Left lung (tissue), 10 donors: ENCODE results near the gene SLC16A12. TPM values are rescaled to one million over a fixed set of nuclear protein-coding genes. Genes with fewer than 3 reads are reported as not detected.

Source experiments
- ATAC-seq: fragments of 200-7000 bp; cut with Tn5 transposase; one replicate; pipeline ENCODE4 v1.9.1; 2020; ENCODE audit warnings: moderate library complexity
- DNase-seq, 4 donors: peaks; one replicate each; pipeline ENCODE4 v3.0.0-alpha.2; 2013 to 2020
- H3K27ac ChIP-seq, 2 donors: fragments of 200-600 bp; sonication (generic) in 1 of 2; one replicate each; pipeline versions ENCODE4 v1.5.0 to v1.8.0; 2020 to 2021
- H3K27me3 ChIP-seq, 2 donors: fragments of 200-600 bp; sonication (generic) in 1 of 2; one replicate each; pipeline versions ENCODE4 v1.5.0 to v1.8.0; 2020 to 2021
- H3K36me3 ChIP-seq, 2 donors: fragments of 200-600 bp; sonication (generic) in 1 of 2; one replicate each; pipeline versions ENCODE4 v1.5.0 to v1.8.0; 2020 to 2021
- H3K4me1 ChIP-seq, 2 donors: fragments of 200-600 bp; one replicate each; pipeline ENCODE4 v1.8.0; 2021
- H3K4me3 ChIP-seq, 2 donors: fragments of 200-600 bp; sonication (generic) in 1 of 2; one replicate each; pipeline versions ENCODE4 v1.5.0 to v1.8.0; 2020 to 2021; ENCODE audit warnings: mild to moderate bottlenecking in 1 of 2
- H3K9me3 ChIP-seq, 2 donors: fragments of 200-600 bp; sonication (generic) in 1 of 2; one replicate each; pipeline versions ENCODE4 v1.5.0 to v1.8.0; 2020 to 2021
- intact Hi-C, 2 donors: fragments of 100-400 bp; cut with DNase I; formaldehyde crosslinking; loops; one replicate each; pipeline versions ENCODE4 v1.11.2 to v1.14.2; 2022
- polyA plus RNA-seq, 6 donors: library from polyadenylated mRNA; unstranded; fragments of 120-200 nt; gene quantifications; one replicate each; pipeline ENCODE4 v1.2.1, GENCODE V29; 2013; ENCODE audit not compliant: insufficient read length in 6 of 6
- total RNA-seq, 2 donors: library from RNA; stranded (reverse); fragmentation: NEBNext Ultra II Directional; extraction: Animal tissue kit (Norgen Biotek cat#: 25700); gene quantifications; one replicate each; pipeline ENCODE4 v1.2.1, GENCODE V29; 2021
- TF ChIP-seq, protein P1 (sequence below), 2 donors: fragments of 200-600 bp; sonication (generic) in 1 of 2; IDR thresholded peaks; one replicate each; pipeline versions ENCODE4 v1.5.0 to v1.8.0; 2021; ENCODE audit warnings: antibody characterized with exemption in 2 of 2
- donor health status: DM: no; HTN: yes; CAD: no.
- donor health status: DM: no; HTN: no; CAD: no.

The SLC16A12 gene
- total and polyA plus RNA-seq, 8 donors = 0.90 to 6.3 (median 1.3) TPM

DNA sequence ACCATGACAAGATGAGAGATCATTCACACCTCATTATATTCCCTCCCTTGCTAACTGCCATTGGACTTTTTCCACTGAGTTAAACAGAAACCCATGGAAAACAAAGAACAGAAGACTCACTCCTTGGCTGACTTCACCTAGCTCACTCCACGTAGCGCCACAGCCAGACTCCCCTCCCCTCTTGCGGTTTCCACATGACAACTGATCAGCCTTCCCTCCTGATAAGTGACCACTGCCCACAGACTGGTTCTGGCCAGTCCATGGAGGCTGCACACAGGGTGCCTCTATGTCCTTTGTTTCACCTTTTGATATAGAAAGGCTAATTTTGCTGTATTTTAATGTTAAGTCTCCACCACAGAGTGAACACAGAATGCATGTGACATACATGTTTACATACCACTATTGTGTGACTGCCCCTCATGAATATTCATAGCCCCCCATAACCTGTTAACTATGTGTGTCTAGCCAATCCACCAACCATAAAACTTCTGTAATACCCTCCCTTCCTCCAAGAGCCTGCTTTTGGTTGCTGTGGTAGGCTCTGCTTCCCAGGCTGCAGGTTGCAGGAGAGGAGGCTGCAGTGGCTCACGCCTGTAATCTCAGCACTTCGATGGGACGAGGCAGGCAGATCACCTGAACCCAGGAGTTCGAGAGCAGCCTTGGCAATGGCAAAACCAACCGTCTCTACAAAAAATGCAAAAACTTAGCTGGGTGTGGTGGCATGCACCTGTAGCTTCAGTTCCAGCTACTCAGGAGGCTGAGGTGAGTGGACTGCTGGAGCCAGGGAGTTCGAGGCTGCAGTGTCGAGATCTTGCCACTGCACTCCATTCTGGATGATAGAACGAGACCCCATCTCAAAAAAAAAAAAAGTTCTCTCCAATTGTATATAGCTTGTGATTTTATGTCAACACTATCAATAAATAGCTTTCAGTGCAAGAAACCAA is 131.0 kb downstream of the SLC16A12 start:
- Histone ChIP-seq H3K9me3 (no peaks in the 10 kb centered on the region), H3K36me3 (peaks cover 0 to 18% of the 10 kb centered on the region in 2 donors), H3K27ac (no peak overlapping the region), H3K4me3 (no peak overlapping the region), H3K27me3 (no peaks in the 10 kb centered on the region), H3K4me1 (no peaks in the 10 kb centered on the region)
- ATAC-seq = peak; percentile 81
- peak in 3 of 4 donors; percentile 53 to 74 (median 54) for DNase-seq
- TF ChIP-seq, protein P1, sequence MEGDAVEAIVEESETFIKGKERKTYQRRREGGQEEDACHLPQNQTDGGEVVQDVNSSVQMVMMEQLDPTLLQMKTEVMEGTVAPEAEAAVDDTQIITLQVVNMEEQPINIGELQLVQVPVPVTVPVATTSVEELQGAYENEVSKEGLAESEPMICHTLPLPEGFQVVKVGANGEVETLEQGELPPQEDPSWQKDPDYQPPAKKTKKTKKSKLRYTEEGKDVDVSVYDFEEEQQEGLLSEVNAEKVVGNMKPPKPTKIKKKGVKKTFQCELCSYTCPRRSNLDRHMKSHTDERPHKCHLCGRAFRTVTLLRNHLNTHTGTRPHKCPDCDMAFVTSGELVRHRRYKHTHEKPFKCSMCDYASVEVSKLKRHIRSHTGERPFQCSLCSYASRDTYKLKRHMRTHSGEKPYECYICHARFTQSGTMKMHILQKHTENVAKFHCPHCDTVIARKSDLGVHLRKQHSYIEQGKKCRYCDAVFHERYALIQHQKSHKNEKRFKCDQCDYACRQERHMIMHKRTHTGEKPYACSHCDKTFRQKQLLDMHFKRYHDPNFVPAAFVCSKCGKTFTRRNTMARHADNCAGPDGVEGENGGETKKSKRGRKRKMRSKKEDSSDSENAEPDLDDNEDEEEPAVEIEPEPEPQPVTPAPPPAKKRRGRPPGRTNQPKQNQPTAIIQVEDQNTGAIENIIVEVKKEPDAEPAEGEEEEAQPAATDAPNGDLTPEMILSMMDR (IDR thresholded peaks at IDR 0.05) = no peak
- intact Hi-C loops = no loop called here

DNA sequence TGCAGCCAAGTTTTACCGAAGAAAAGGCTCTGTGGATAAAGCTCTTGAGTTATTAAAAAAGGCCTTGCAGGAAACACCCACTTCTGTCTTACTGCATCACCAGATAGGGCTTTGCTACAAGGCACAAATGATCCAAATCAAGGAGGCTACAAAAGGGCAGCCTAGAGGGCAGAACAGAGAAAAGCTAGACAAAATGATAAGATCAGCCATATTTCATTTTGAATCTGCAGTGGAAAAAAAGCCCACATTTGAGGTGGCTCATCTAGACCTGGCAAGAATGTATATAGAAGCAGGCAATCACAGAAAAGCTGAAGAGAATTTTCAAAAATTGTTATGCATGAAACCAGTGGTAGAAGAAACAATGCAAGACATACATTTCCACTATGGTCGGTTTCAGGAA is 132.4 kb downstream of the SLC16A12 start:
- ATAC-seq (no peak), DNase-seq (no peak)
- Histone ChIP-seq H3K4me1 (peaks cover 0 to 2% of the 10 kb centered on the region in 2 donors), H3K27ac (no peak overlapping the region), H3K27me3 (no peaks in the 10 kb centered on the region), H3K36me3 (peaks cover 0 to 18% of the 10 kb centered on the region in 2 donors), H3K4me3 (no peak overlapping the region), H3K9me3 (no peaks in the 10 kb centered on the region)
- intact Hi-C loops = no loop called here
- TF ChIP-seq, protein P1 (IDR thresholded peaks at IDR 0.05) = no peak

GRCh38 chr10:89399956-89400355 is 135.4 kb downstream of the SLC16A12 start:
- ATAC-seq (no peak), DNase-seq (no peak)
- intact Hi-C loops = no loop called here
- peaks cover 0 to 13% of the 10 kb centered on the region in 2 donors for H3K36me3 ChIP-seq
- H3K27ac ChIP-seq = no peak overlapping the region
- no peaks in the 10 kb centered on the region for H3K9me3 ChIP-seq
- H3K4me3 ChIP-seq = no peak overlapping the region
- peaks cover 0 to 13% of the 10 kb centered on the region in 2 donors for H3K4me1 ChIP-seq
- no peaks in the 10 kb centered on the region for H3K27me3 ChIP-seq
- TF ChIP-seq, protein P1 (IDR thresholded peaks at IDR 0.05) = no peak

DNA sequence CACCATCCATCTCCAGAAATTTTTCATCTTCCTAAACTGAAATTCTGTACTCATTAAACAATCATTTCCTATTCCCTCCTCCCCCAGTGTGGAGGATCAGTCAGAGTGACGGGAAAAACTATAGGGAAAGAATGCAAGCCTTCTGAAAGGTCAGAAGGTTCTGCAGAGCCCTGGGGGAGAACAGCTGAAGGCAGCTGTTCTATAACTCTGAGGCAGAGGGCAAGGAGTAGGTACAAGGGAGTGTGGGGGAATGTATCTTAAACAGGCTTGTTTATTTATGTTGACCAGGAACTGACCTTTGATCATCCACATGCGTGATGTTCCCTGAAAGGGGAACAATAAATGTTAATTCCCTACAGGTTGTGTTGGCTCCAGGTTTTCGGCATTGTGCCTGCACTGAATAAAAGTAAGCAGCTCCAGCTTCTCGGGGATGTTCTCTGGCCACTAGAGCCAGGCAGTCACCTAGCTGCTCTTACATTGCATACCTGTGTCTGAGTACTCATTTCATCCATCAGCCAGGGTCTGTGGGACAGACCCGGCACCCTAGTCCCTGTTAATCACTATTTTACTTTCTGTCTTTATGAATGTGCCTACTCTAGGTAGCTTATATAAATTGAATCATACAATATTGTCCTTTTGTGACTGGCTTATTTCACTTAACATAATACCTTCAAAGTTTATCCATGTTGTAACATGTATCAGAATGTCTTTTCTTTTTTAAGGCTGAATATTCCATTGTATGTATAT is 137.2 kb downstream of the SLC16A12 start:
- Histone ChIP-seq H3K4me1 (peaks cover 11 to 26% of the 10 kb centered on the region in 2 donors), H3K36me3 (peaks cover 0 to 10% of the 10 kb centered on the region in 2 donors), H3K4me3 (no peak overlapping the region), H3K27ac (no peak overlapping the region), H3K27me3 (no peaks in the 10 kb centered on the region), H3K9me3 (no peaks in the 10 kb centered on the region)
- ATAC-seq (no peak), DNase-seq (peak in 2 of 4 donors; percentile 53 to 70)
- TF ChIP-seq, protein P1 (IDR thresholded peaks at IDR 0.05) = no peak
- intact Hi-C loops = no loop called here

DNA sequence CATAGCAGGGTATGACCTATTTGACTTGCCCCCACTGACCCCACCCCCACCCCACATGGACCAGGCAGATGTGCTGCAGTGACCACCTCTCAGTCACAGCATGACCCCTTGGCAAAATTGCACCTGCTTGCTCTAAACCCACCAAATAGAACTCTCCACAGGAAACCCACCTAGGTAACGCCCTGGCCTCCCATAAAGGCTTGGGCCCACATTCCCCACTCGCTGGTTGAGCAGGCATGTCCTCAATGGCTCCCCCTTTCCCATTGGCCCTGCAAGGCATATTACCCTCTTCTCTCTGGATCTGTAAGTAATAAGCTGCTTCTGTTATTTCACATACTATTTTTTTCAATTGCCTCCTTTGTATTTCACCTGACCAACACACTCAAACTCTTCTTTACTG is 140.3 kb downstream of the SLC16A12 start:
- DNase-seq (no peak), ATAC-seq (no peak)
- Histone ChIP-seq H3K27me3 (no peaks in the 10 kb centered on the region), H3K9me3 (no peaks in the 10 kb centered on the region), H3K36me3 (no peaks in the 10 kb centered on the region), H3K4me3 (peak overlapping the region in 1 of 2 donors; percentile 61), H3K27ac (no peak overlapping the region), H3K4me1 (peaks cover 12 to 42% of the 10 kb centered on the region in 2 donors)
- TF ChIP-seq, protein P1 (IDR thresholded peaks at IDR 0.05) = no peak
- intact Hi-C loops = no loop called here
